ENCODE results near the gene GATC. TPM values are rescaled to one million over a fixed set of nuclear protein-coding genes. Genes with fewer than 3 reads are reported as not detected.

The GATC gene
- total and polyA plus RNA-seq, 3 donors from 2014 or later, result 10.8 to 20.9 (median 17.5) TPM

GRCh38 chr12:120453977-120454376 lies 7.7 kb downstream of the GATC start:
- intact Hi-C loops (cut with DNase I; ENCODE audit: low total_unique reads), result no loop called here
- Histone ChIP-seq H3K4me3 (no peak overlapping the region), H3K27me3 (no peaks in the 10 kb centered on the region), H3K9me3 (no peaks in the 10 kb centered on the region), H3K27ac (no peak overlapping the region), H3K36me3 (ENCODE audit: low read depth, missing control alignments) (no peaks in the 10 kb centered on the region), H3K4me1 (no peaks in the 10 kb centered on the region)
- 59 to 73% methylated on average over 4 of the region's 4 CpGs for WGBS, 2 donors
- no peak for DNase-seq
- peak in 2 of 3 experiments; percentile 14 to 66 for TF ChIP-seq CTCF (IDR thresholded peaks at IDR 0.05)
- TF ChIP-seq POLR2A (IDR thresholded peaks at IDR 0.05), result no peak

GRCh38 chr12:120455302-120455701 lies 9.1 kb downstream of the GATC start:
- Histone ChIP-seq H3K4me1 (no peaks in the 10 kb centered on the region), H3K4me3 (no peak overlapping the region), H3K27me3 (no peaks in the 10 kb centered on the region), H3K27ac (no peak overlapping the region), H3K9me3 (no peaks in the 10 kb centered on the region), H3K36me3 (ENCODE audit: low read depth, missing control alignments) (no peaks in the 10 kb centered on the region)
- 81 to 85% methylated on average over 7 of the region's 7 CpGs for WGBS, 2 donors
- TF ChIP-seq CTCF (IDR thresholded peaks at IDR 0.05) (no peak), POLR2A (IDR thresholded peaks at IDR 0.05) (no peak)
- intact Hi-C loops (cut with DNase I; ENCODE audit: low total_unique reads), result no loop called here
- DNase-seq, result no peak

GRCh38 chr12:120457133-120457532 lies 10.9 kb downstream of the GATC start:
- H3K4me1 ChIP-seq, result no peaks in the 10 kb centered on the region
- TF ChIP-seq CTCF (IDR thresholded peaks at IDR 0.05), result peak in 1 of 3 experiments; percentile 8
- no peak for TF ChIP-seq POLR2A (IDR thresholded peaks at IDR 0.05)
- no peaks in the 10 kb centered on the region for H3K9me3 ChIP-seq
- no peak overlapping the region for H3K4me3 ChIP-seq
- H3K36me3 ChIP-seq (ENCODE audit: low read depth, missing control alignments), result no peaks in the 10 kb centered on the region
- intact Hi-C loops (cut with DNase I; ENCODE audit: low total_unique reads), result no loop called here
- no peak overlapping the region for H3K27ac ChIP-seq
- WGBS, 2 donors, result 61 to 68% methylated on average over 6 of the region's 6 CpGs
- no peaks in the 10 kb centered on the region for H3K27me3 ChIP-seq
- DNase-seq, result no peak

GRCh38 chr12:120460157-120460556 lies 13.9 kb downstream of the GATC start:
- Histone ChIP-seq H3K4me3 (no peak overlapping the region), H3K36me3 (ENCODE audit: low read depth, missing control alignments) (no peaks in the 10 kb centered on the region), H3K9me3 (no peaks in the 10 kb centered on the region), H3K4me1 (no peaks in the 10 kb centered on the region), H3K27ac (peak overlapping the region in 1 of 2 donors; percentile 10), H3K27me3 (no peaks in the 10 kb centered on the region)
- TF ChIP-seq POLR2A (IDR thresholded peaks at IDR 0.05) (no peak), CTCF (IDR thresholded peaks at IDR 0.05) (no peak)
- intact Hi-C loops (cut with DNase I; ENCODE audit: low total_unique reads), result no loop called here
- no peak for DNase-seq
- 82 to 96% methylated on average over 3 of the region's 3 CpGs for WGBS, 2 donors

- WGBS, 2 donors, result 79 to 80% methylated on average over 3 of the region's 3 CpGs
- Histone ChIP-seq H3K4me1 (peaks cover 15% of the 10 kb centered on the region), H3K4me3 (no peak overlapping the region), H3K9me3 (no peaks in the 10 kb centered on the region), H3K36me3 (ENCODE audit: low read depth, missing control alignments) (no peaks in the 10 kb centered on the region), H3K27me3 (no peaks in the 10 kb centered on the region), H3K27ac (no peak overlapping the region)
- intact Hi-C loops (cut with DNase I; ENCODE audit: low total_unique reads), result no loop called here
- DNase-seq, result no peak
- TF ChIP-seq POLR2A (IDR thresholded peaks at IDR 0.05) (no peak), CTCF (IDR thresholded peaks at IDR 0.05) (no peak)
Observed at GRCh38 chr12:120462099-120462640, 15.9 kb downstream of the GATC start.
